SK-N-SH treated with all-trans-retinoic acid at 6 μM for 48 hours (cell line): ENCODE measurements around the gene BCL2L13.
"Not testable (repeated sequence)": the region's sequence is repeated elsewhere in the genome, so short reads cannot be mapped to it uniquely, and the experiment has no call there.

Experiments
- ATAC-seq: fragments of 200-7000 bp; cut with Tn5 transposase; 3 replicates; pipeline ENCODE4 v1.9.1; 2020; ENCODE audit warnings: mild to moderate bottlenecking, moderate library complexity
- ARNTL ChIP-seq: fragments of 450-650 bp; formaldehyde crosslinking; IDR thresholded peaks from 2 replicates; pipeline ENCODE4 v1.5.0; 2020; ENCODE audit warnings: low read depth, mild to moderate bottlenecking, moderate library complexity, borderline replicate concordance
- BACH2 ChIP-seq: fragments of 250-450 bp; sonication (Bioruptor Pico); IDR thresholded peaks from 2 replicates; pipeline ENCODE4 v1.9.0; 2021; ENCODE audit warnings: mild to moderate bottlenecking, borderline replicate concordance
- CSDC2 ChIP-seq: fragments of 250-450 bp; sonication (Bioruptor Pico); IDR thresholded peaks from 2 replicates; pipeline ENCODE4 v1.5.0; 2020; ENCODE audit warnings: mild to moderate bottlenecking, moderate library complexity
- ESRRG ChIP-seq: fragments of 250-450 bp; sonication (Bioruptor Pico); IDR thresholded peaks from 2 replicates; pipeline ENCODE4 v1.6.1; 2021; ENCODE audit warnings: mild to moderate bottlenecking
- GLIS3 ChIP-seq: fragments of 250-450 bp; sonication (Bioruptor Pico); IDR thresholded peaks from 2 replicates; pipeline ENCODE4 v1.5.0; 2020; ENCODE audit warnings: mild to moderate bottlenecking, moderate library complexity
- ISL1 ChIP-seq: fragments of 250-450 bp; sonication (Bioruptor Pico); IDR thresholded peaks from 2 replicates; pipeline ENCODE4 v2.1.2; 2022; ENCODE audit warnings: mild to moderate bottlenecking, moderate library complexity
- OSR1 ChIP-seq: fragments of 250-450 bp; sonication (Bioruptor Pico); IDR thresholded peaks from 2 replicates; pipeline ENCODE4 v1.8.0; 2022; ENCODE audit warnings: moderate library complexity, mild to moderate bottlenecking, inconsistent platforms
- RARB ChIP-seq: fragments of 250-450 bp; sonication (Bioruptor Pico); IDR thresholded peaks from 2 replicates; pipeline ENCODE4 v1.8.0; 2021; ENCODE audit warnings: mild to moderate bottlenecking, moderate library complexity
- TCF4 ChIP-seq: fragments of 250-450 bp; sonication (Bioruptor Pico); IDR thresholded peaks from 2 replicates; pipeline ENCODE4 v1.8.0; 2021; ENCODE audit warnings: mild to moderate bottlenecking, moderate library complexity, borderline replicate concordance
- TOX ChIP-seq: fragments of 250-450 bp; sonication (Bioruptor Pico); IDR thresholded peaks from 2 replicates; pipeline ENCODE4 v1.8.0; 2021; ENCODE audit warnings: mild to moderate bottlenecking, moderate library complexity, borderline replicate concordance
- ZC3H10 ChIP-seq: fragments of 250-450 bp; sonication (Bioruptor Pico); IDR thresholded peaks from 2 replicates; pipeline ENCODE4 v1.5.1; 2021; ENCODE audit warnings: mild to moderate bottlenecking, moderate library complexity
- ZFP3 ChIP-seq: fragments of 250-450 bp; sonication (Bioruptor Pico); IDR thresholded peaks from 2 replicates; pipeline ENCODE4 v1.5.0; 2020; ENCODE audit warnings: mild to moderate bottlenecking, moderate library complexity
- ZFP30 ChIP-seq: fragments of 450-650 bp; formaldehyde crosslinking; IDR thresholded peaks from 2 replicates; pipeline ENCODE4 v1.5.0; 2022; ENCODE audit warnings: mild to moderate bottlenecking, moderate library complexity
- ZNF565 ChIP-seq: fragments of 450-650 bp; formaldehyde crosslinking; conservative IDR thresholded peaks from 2 replicates; pipeline ENCODE4 v1.5.0; 2020; ENCODE audit warnings: low read depth, mild to moderate bottlenecking, moderate library complexity
- ZNF70 ChIP-seq: fragments of 450-650 bp; formaldehyde crosslinking; IDR thresholded peaks from 2 replicates; pipeline ENCODE4 v1.5.0; 2020; ENCODE audit warnings: mild to moderate bottlenecking, moderate library complexity
- TF ChIP-seq, protein P1 (sequence below): fragments of 250-450 bp; sonication (Bioruptor Pico); IDR thresholded peaks from 2 replicates; pipeline ENCODE4 v1.8.0; 2021; ENCODE audit warnings: low read depth, mild to moderate bottlenecking, moderate library complexity, borderline replicate concordance
- TF ChIP-seq, protein P2 (sequence below): fragments of 250-450 bp; sonication (Bioruptor Pico); IDR thresholded peaks from 2 replicates; pipeline ENCODE4 v1.5.0; 2020; ENCODE audit warnings: mild to moderate bottlenecking, moderate library complexity
- TF ChIP-seq, protein P3 (sequence below): fragments of 250-450 bp; sonication (Bioruptor Pico); IDR thresholded peaks from 2 replicates; pipeline ENCODE4 v1.8.0; 2020; ENCODE audit warnings: mild to moderate bottlenecking, moderate library complexity, borderline replicate concordance

The BCL2L13 gene

DNA sequence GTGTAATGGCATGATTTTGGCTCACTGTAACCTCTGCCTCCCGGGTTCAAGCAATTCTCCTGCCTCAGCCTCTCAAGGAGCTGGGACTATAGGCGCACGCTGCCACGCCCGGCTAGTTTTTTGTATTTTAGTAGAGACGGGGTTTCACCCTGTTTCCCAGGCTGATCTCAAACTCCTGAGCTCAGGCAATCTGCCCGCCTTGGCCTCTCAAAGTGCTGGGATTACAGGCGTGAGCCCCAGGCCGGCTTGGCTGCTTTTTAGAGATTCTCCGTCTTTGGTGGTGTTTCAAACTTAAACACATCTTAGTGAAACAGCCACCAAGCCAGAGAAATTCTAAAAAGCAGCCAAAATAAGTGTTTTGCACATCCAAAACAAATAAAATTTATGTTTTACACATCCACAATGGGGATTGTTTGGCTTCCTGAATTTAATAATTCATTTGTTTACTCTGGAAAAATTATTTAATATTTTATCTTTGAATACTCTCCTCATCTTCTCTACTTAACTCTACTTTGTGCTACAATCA, 18.4 kb downstream of the BCL2L13 start:
- ATAC-seq = no peak
- TF ChIP-seq GLIS3 (CRISPR knock-in tag) = no peak

DNA sequence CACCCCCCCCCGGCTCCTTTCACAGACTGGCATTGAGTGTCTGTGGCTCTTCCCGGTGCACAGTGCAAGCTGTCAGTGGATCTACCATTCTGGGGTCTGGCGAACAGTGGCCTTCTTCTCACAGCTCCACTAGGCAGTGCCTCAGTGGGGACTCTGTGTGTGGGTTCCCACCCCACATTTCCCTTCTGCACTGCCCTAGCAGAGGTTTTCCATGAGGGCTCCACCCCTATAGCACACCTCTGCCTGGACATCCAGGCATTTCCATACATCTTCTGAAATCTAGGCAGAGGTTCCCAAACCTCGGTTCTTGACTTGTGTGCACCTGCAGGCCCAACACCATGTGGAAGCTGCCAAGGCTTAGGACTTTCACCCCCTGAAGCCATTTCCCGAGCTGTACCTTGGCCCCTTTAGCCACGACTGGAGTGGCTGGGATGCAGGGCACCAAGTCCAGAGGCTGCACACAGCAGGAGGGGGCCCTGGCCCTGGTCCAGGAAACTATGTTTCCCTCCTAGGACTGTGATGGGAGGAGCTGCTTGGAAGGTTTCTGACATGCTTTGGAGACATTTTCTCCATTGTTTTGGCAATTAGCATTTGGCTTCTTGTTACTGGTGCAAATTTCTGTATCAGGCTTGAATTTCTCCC, 26.0 kb downstream of the BCL2L13 start:
- no peak for TF ChIP-seq ZNF70 (CRISPR knock-in tag)
- no peak for TF ChIP-seq ESRRG (CRISPR knock-in tag)
- TF ChIP-seq ZC3H10 (CRISPR knock-in tag) = no peak
- TF ChIP-seq, all 23 proteins: peak for 0
- no peak for ATAC-seq

DNA sequence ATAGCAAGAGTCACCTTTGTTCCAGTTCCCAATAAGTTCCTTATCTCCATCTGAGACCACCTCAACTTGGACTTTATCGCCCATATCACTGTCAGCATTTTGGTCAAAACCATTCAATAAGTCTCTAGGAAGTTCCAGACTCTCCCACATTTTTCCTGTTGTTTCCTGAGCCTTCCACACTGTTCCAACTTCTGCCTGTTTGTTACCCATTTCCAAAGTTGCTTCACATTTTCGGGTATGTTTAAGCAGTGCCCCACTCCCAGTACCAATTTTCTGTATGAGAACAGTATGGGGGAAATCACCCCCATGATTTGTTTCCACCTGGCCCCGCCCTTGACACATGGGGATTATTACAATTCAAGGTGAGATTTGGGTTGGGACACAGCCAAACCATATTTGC, 26.7 kb downstream of the BCL2L13 start:
- ATAC-seq = no peak
- TF ChIP-seq, protein P1, sequence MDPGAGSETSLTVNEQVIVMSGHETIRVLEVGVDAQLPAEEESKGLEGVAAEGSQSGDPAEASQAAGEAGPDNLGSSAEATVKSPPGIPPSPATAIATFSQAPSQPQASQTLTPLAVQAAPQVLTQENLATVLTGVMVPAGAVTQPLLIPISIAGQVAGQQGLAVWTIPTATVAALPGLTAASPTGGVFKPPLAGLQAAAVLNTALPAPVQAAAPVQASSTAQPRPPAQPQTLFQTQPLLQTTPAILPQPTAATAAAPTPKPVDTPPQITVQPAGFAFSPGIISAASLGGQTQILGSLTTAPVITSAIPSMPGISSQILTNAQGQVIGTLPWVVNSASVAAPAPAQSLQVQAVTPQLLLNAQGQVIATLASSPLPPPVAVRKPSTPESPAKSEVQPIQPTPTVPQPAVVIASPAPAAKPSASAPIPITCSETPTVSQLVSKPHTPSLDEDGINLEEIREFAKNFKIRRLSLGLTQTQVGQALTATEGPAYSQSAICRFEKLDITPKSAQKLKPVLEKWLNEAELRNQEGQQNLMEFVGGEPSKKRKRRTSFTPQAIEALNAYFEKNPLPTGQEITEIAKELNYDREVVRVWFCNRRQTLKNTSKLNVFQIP (CRISPR knock-in tag) = no peak
- TF ChIP-seq, protein P2, sequence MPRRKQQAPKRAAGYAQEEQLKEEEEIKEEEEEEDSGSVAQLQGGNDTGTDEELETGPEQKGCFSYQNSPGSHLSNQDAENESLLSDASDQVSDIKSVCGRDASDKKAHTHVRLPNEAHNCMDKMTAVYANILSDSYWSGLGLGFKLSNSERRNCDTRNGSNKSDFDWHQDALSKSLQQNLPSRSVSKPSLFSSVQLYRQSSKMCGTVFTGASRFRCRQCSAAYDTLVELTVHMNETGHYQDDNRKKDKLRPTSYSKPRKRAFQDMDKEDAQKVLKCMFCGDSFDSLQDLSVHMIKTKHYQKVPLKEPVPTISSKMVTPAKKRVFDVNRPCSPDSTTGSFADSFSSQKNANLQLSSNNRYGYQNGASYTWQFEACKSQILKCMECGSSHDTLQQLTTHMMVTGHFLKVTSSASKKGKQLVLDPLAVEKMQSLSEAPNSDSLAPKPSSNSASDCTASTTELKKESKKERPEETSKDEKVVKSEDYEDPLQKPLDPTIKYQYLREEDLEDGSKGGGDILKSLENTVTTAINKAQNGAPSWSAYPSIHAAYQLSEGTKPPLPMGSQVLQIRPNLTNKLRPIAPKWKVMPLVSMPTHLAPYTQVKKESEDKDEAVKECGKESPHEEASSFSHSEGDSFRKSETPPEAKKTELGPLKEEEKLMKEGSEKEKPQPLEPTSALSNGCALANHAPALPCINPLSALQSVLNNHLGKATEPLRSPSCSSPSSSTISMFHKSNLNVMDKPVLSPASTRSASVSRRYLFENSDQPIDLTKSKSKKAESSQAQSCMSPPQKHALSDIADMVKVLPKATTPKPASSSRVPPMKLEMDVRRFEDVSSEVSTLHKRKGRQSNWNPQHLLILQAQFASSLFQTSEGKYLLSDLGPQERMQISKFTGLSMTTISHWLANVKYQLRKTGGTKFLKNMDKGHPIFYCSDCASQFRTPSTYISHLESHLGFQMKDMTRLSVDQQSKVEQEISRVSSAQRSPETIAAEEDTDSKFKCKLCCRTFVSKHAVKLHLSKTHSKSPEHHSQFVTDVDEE = no peak

DNA sequence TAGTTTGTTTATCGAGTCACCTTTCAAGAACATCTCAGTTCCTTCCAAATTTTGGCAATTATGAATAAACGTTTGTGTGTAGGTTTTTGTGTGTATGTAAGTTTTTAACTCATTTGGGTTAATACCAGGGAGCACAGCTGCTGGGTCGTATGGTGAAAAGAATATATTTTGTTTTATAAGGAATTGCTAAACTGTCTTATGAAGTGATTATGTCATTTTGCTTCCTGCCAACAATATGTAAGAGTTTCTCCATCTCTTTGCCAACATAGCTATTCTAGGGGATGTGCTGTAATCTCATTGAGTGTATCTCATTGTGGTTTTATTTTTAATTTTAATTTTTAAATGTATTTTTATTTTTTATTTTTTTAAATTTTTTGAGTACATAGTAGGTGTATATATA, 27.3 kb downstream of the BCL2L13 start:
- TF ChIP-seq ZFP30 (no peak), TCF4 (CRISPR knock-in tag) (no peak), ZFP3 (CRISPR knock-in tag) (no peak), ARNTL (CRISPR knock-in tag) (no peak), GLIS3 (CRISPR knock-in tag) (no peak), OSR1 (CRISPR knock-in tag) (no peak), ISL1 (CRISPR knock-in tag) (no peak), TOX (CRISPR knock-in tag) (no peak), ZNF565 (CRISPR knock-in tag) (no peak), BACH2 (CRISPR knock-in tag) (no peak), CSDC2 (CRISPR knock-in tag) (no peak), ZC3H10 (CRISPR knock-in tag) (no peak), ESRRG (CRISPR knock-in tag) (no peak), RARB (CRISPR knock-in tag) (no peak)
- TF ChIP-seq, protein P1 (CRISPR knock-in tag) = no peak
- TF ChIP-seq, protein P3, sequence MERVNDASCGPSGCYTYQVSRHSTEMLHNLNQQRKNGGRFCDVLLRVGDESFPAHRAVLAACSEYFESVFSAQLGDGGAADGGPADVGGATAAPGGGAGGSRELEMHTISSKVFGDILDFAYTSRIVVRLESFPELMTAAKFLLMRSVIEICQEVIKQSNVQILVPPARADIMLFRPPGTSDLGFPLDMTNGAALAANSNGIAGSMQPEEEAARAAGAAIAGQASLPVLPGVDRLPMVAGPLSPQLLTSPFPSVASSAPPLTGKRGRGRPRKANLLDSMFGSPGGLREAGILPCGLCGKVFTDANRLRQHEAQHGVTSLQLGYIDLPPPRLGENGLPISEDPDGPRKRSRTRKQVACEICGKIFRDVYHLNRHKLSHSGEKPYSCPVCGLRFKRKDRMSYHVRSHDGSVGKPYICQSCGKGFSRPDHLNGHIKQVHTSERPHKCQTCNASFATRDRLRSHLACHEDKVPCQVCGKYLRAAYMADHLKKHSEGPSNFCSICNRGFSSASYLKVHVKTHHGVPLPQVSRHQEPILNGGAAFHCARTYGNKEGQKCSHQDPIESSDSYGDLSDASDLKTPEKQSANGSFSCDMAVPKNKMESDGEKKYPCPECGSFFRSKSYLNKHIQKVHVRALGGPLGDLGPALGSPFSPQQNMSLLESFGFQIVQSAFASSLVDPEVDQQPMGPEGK (CRISPR knock-in tag) = no peak
- TF ChIP-seq, protein P2 = no peak
- ATAC-seq = no peak

DNA sequence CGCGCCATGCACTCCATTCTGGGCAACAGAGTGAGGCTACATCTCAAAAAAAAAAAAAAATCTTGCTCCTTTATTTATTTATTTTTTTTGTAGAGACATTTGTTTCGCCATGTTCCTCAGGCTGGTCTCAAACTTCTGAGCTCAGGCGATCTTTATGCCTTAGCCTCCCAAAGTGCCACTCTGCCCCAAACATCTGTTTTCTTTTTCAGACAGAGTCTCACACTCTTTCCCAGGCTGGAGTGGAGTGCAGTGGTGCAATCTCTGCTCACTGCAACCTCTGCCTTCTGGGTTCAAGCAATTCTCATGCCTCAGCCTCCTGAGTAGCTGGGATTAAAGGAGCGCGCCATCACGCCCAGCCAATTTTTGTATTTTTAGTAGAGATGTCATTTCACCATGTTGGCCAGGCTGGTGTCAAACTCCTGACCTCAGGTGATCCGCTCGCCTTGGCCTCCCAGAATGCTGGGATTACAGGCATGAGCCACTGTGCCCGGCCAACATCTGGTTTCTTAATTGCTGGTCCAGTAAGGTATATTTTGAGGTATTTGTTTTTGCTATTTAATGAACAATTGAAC, 33.0 kb downstream of the BCL2L13 start:
- ATAC-seq = not testable (repeated sequence)
